ENCODE measurements around the gene ETNPPL.

DNA sequence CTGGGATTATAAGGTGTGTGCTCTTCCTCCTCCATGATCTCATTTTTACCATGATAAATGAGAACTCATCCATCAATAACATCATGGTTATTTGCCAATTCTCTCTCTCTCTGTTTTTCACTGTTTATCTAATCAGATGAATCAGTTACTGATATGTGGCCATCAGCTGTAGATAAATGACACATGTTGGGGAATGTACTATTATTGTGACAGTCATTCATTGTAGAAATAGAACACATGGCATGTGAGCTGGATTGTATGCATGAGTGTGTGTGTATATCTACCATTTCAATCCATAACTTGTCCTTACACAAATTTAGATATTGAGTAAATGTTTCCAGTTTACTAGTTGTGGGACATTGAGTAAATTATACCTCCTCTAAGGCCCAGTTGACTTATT lies 59.5 kb downstream of the ETNPPL start:
- TF ChIP-seq, protein P1, sequence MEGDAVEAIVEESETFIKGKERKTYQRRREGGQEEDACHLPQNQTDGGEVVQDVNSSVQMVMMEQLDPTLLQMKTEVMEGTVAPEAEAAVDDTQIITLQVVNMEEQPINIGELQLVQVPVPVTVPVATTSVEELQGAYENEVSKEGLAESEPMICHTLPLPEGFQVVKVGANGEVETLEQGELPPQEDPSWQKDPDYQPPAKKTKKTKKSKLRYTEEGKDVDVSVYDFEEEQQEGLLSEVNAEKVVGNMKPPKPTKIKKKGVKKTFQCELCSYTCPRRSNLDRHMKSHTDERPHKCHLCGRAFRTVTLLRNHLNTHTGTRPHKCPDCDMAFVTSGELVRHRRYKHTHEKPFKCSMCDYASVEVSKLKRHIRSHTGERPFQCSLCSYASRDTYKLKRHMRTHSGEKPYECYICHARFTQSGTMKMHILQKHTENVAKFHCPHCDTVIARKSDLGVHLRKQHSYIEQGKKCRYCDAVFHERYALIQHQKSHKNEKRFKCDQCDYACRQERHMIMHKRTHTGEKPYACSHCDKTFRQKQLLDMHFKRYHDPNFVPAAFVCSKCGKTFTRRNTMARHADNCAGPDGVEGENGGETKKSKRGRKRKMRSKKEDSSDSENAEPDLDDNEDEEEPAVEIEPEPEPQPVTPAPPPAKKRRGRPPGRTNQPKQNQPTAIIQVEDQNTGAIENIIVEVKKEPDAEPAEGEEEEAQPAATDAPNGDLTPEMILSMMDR (IDR thresholded peaks at IDR 0.05): no peak
- TF ChIP-seq POLR2A (IDR thresholded peaks at IDR 0.05): no peak
